Measurements from ENCODE around the gene ACYP2.
"Not testable (repeated sequence)": the region's sequence is repeated elsewhere in the genome, so short reads cannot be mapped to it uniquely, and the experiment has no call there.

Gene ACYP2

DNA sequence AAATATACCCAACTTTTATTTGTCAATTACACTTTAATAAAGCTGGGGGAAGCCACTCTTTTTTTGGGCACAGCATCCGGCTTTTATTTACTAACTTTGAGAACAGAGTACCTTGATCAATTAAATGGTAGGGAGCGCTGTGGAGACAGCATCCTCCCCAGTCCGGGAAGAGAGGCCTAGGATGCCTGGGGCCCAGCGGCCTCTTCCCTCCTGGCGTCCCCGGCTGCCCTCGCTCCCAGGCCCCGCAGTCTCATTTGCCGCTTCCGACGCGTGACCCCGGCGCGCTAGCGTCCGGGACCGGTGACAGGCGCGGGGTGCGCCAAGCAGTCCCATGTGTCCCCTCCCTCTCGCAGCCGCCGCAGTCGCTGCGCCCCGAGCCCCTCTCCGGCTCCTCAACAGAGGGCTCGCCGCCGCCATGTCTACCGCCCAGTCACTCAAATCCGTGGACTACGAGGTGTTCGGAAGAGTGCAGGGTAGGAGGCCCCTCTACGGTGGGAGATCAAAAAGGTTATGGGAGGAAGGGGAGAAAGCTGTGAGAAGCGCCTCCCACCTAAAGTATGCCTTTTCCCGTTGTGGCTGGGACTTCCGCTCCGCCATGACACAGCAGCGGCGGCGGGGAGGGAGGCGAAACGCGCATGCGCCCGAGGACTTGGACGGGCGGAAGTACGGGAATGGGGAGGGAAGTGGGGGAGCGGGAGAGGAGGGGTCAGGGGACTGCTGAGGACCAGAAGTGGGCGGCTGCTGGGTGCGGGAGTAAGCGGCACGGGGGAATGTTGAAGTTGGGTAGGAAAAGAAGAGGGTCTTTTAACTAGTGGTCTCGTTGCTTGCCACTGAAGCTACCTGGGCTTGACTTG lies at the start of gene ACYP2:
Gene ACYP2 (plus strand): TSS at position 332 of the 854 bp plus-strand sequence.
- FAIRE-seq, result no peak

- no peak for FAIRE-seq
Measured at GRCh38 chr2:54065891-54066290, 49.5 kb upstream of the ACYP2 start.

- FAIRE-seq, result no peak
Measured at GRCh38 chr2:54067851-54068375, 47.5 kb upstream of the ACYP2 start.

DNA sequence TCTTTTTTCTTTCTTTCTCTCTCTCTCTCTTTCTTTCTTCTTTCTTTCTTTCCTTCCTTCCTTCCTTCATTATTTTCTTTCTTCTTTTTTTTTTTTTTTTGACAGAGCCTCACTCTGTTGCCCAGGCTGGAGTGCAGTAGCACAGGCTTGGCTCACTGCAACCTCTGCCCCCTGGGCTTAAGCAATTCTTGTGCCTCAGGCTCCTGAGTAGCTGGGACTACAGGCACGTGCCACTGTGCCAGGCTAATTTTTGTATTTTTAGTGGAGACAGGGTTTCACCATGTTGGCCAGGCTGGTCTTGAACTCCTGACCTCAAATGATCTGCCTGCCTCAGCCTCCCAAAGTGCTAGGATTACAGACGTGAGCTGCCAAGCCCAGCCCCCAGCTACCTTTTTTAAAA lies 42.9 kb upstream of the ACYP2 start:
- FAIRE-seq, result not testable (repeated sequence)

DNA sequence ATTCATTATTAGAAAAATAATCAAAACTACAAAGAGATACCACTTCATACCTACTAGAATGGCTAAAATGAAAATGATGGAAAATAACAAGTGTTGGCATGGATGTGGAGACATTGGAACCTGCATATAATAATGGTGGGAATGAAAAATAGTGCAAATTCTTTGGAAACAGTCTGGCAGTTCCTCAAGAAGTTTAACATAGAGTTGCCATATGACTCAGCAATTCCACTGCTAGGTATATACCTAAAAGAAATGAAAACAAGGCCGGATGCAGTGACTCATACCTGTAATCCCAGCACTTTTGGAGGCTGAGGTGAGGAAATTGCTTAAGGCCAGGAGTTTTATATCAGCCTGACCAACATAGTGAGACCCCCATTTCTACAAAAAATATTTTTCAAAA lies 41.6 kb upstream of the ACYP2 start:
- FAIRE-seq, result no peak

DNA sequence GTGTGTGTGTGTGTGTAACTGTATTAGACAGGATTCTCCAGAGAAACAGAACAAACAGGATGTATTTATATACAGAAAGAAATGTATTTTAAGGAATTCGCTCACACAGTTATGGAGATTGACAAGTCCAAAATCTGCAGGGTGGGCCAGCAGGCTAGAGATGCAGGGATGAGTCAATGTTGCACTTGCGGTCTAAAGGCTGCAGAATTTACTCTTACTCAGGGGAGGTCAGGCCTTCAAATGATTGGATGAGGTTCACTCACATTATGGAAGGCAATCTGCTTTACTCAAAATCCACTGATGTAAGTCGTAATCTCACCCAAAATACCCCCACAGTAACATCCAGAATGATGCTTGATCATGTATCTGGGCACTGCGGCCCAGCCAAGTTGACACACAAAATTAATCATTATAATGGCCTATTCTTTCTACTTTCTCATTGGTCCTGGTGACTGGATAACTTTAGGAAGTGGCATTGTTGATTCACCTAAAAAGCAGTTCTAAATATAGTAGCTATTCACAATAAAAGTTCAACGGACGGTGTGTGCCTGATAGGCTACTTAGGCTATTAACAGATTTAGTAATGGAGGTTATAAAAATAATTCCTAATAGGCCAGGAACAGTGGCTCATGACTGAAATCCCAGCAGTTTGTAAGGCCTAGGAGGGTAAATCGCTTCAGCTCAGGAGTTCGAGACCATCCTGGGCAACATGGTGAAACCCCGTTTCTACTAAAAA lies 40.6 kb upstream of the ACYP2 start:
- no peak for FAIRE-seq

DNA sequence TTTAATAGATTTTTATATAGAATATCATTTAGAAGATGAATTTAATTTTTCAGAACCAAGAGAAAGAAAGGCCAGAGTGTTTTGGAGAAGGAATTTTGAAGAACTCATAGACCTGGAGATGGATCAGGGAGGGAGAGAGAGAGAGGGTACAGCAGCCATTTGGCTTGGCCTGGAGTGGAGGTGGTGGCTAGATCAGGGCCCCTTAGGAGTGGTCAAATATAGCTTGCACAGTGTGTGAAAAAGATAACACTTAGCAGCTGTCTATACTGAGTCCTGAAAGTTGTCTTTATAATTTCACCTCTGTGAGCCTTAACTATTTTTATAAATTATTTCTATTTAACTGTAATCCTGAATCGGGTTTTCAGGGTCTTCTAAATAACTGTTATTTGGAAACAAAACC lies 38.8 kb upstream of the ACYP2 start:
- FAIRE-seq, result no peak

GRCh38 chr2:54077088-54077900 lies 38.1 kb upstream of the ACYP2 start:
- no peak for FAIRE-seq

DNA sequence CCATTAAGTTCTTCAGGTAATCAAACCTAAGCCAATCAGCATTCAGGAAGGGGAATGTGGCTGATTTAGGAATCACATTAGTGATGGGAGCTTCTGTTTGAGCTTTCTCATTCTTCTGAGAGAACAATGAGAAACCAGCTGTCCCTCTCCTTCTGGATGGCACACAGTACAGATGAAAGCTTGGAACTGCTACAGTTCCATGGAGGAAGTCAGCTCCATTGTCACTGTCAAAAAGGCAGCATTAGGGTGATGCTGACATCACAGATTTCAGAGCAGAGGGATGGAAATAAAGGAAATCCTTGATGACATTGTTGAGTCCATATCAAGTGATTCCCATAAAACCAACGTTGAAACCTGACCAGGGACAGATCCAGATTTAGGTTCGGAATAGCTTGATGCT lies 36.1 kb upstream of the ACYP2 start:
- FAIRE-seq, result no peak

DNA sequence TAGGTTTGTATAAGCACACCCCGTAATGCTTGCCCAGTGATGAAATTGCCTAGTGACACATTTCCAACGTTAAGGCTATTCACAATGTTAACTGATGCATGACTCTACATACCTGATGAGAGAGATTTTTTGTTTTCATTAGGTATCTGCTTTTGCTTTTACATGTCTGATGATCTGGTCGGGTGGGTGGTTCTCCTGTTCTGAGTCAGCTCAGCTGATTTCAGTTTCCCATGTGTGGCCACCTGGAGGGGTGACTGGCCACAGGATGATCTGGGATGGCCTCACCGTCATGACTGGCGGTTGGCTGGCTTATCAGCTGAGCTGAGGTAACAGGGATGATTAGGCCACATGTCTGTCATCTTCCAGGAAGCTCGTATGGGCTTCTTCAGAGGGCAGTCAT lies 33.8 kb upstream of the ACYP2 start:
- FAIRE-seq, result no peak

DNA sequence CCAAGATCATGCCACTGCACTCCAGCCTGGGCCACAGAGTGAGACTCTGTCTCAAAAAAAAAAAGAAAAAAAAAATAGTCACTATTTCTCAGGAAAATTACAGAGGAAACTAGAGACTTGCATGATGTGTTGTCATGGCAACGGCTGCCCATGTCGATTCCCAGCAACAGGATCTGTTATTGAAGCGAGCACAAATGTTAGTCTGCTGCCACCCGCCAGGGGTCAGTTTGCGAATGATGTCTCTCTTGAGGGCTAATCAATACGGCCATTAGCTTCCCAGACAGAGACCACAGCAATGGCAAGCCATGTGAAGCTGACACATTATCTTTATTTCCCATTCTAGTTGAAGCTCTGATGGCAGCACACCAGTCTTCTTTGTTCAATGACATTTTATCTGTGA lies 32.4 kb upstream of the ACYP2 start:
- FAIRE-seq, result no peak

GRCh38 chr2:54083445-54083844 lies 32.0 kb upstream of the ACYP2 start:
- FAIRE-seq, result no peak

DNA sequence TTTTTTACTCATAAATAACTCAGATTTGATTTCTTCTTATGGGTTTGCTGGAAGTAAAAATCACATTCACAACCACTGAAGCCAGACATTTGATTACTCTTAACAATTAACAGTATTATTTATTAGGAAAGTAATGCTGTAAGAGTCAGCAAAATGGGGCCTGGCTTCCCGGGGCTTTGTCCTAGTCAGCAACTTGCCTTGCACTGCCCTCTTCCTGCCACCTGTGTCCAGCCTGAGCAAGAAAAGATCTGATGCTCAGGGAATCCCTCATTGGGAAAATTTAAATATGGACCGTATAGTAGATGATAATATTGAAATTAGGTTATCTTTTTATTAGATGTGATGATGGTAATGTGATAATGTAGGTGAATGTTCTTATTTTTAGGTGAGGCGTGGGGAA lies 30.8 kb upstream of the ACYP2 start:
- FAIRE-seq, result no peak

DNA sequence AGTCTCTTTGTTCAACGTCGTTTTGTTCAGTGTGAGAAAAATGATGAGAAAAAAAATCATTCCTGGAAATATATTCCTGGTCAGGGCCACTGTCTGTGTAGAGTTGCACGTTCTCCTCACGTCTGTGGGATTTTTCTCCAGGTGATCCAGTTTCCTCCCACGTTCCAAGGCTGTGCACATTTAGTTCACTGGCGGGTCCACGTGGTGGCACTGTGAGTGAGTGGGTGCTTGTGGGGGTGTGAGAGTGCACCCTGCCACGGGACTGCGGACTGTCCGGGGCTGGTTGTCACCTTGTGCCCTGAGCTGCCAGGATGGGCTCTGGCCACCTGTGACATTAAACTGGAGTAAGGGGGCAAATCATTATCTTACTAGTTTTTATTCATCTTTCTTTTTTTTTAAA lies 30.3 kb upstream of the ACYP2 start:
- no peak for FAIRE-seq

GRCh38 chr2:54086157-54086556 lies 29.3 kb upstream of the ACYP2 start:
- FAIRE-seq, result no peak

GRCh38 chr2:54088191-54088634 lies 27.2 kb upstream of the ACYP2 start:
- no peak for FAIRE-seq

DNA sequence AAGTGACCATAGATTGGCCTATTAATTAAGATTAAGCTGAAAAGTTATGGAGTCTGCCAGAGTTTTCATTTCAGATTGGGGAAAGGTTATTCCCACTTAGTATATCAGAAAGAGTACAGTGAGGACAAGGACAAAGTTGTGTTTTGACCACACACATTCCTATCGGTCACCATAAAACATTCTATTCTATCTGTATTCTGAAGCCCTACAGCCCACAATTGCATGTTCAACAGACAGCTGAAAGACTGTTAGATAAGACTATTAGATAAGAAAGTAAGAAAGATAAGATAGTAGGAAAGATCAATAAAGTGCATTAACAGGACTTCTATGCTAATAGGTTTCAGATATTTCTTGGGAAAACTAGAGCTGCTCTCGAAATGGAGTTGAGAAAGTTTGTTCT lies 26.7 kb upstream of the ACYP2 start:
- FAIRE-seq, result no peak

DNA sequence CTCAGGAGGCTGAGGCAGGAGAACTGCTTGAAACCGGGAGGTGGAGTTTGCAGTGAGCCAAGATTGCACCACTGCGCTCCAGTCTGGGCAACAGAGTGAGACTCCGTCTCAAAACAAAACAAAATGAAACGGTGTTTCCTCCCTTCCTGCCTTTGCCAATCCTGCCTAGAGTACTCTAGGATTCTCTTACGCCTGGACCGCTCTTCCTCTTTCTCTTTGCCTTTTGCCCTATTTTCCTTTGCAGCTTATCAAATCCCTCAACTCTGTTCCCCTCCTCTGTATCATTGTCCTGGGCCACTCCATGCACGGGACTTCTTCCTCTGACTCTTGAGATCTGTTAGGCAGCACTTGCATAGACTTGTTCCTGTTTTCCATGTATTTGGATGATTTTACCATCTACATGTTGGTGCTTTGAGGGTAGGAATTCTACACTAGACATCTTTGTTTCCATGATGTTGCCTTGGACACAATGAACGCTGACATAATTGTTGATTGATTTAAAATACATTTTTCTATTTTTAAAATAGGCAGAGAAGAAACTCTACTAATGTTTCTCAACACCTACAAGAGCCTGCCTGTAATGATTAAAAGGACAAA lies 24.8 kb upstream of the ACYP2 start:
- no peak for FAIRE-seq

DNA sequence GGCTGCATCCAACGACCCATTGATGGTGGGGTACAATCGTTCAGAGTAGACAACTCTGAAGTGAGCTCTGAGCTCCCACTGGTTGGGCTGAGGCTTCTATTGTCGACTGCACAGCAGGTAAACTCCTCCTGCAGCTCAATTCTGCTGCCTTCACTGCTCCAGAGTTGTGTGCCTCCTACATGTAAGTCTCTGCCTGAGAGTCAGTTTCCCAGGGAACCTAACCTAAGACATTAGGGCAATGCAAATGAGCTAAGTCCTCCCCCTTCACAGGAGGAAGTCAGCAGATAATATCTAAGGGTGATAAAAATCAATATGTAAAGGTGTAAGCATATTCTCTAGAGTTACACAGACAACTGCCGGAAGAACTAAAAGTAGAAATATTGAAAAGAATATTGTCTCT lies 22.5 kb upstream of the ACYP2 start:
- FAIRE-seq, result no peak

GRCh38 chr2:54095406-54095805 lies 20.0 kb upstream of the ACYP2 start:
- not testable (repeated sequence) for FAIRE-seq

- not testable (repeated sequence) for FAIRE-seq
Measured at GRCh38 chr2:54096141-54096540, 19.3 kb upstream of the ACYP2 start.

- no peak for FAIRE-seq
Measured at GRCh38 chr2:54097124-54097523, 18.3 kb upstream of the ACYP2 start.

- FAIRE-seq, result no peak
Measured at GRCh38 chr2:54099370-54099769, 16.0 kb upstream of the ACYP2 start.
